Limb (tissue), 2 donors: ENCODE measurements around the gene WWOX.

ENCODE experiments used
- DNase-seq, 2 donors: peaks; one replicate each; pipeline ENCODE4 v3.0.0-alpha.2; 2016; ENCODE audit errors: extremely low spot score in 2 of 2

WWOX gene

DNA sequence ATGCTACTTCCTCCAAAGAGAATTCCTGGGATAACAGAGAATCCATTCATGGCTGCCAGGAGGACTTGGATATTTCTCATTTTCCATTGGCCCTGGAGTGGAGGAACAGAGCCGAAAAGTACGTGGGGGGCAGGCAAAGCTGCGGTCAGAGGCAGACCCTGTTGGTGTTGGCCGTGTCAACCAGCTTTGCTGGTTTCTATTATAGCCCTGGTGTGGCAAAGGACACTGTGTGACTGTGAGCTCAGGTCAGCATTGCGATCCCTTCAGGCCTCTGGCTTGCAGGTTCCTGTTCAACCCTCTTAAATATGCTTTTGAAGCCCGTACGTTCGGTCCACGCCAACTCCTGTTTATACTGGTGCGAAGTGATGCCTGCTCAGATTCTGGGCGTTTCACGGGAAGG lies 904.9 kb downstream of the WWOX start:
- peak; percentile 42 to 60 for DNase-seq

DNA sequence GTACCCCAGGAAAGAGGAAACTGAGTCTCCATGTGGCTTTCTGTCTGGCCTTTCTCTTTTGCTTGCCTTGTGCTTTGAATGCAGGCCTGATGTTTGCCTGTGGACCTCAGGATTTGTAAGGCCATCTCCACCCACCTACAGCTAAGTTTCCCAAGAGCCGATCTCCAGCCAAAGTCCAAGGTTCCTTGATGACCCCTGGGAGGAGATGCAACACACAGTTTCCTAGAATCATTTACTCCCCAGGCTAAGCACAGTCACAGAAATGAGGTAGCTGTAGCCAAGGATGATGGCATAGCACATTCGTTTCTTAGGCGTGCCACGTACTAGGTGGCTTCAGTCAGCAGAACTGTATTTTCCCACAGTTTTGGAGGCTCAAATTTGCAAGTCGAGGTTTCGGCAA lies 905.6 kb downstream of the WWOX start:
- no peak for DNase-seq

DNA sequence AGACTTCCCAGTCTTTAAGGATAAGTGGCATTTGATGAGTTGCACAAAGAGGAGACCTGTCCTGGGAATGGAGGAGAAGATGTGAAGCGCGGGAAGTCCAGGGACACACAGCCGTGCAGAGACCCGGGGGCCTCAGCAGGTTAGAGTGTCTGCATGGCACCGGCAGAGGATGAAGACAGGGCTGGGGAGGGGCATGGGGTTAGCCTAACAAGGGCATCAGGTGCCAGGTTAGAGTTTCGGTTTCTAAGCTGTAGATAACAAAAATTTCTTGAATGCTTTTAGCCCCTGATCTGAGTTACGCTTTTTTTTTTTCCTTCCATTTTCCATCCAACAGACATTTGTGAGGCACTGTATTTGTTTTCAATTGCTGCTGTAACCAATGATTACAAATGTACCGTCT lies 906.8 kb downstream of the WWOX start:
- no peak for DNase-seq

DNA sequence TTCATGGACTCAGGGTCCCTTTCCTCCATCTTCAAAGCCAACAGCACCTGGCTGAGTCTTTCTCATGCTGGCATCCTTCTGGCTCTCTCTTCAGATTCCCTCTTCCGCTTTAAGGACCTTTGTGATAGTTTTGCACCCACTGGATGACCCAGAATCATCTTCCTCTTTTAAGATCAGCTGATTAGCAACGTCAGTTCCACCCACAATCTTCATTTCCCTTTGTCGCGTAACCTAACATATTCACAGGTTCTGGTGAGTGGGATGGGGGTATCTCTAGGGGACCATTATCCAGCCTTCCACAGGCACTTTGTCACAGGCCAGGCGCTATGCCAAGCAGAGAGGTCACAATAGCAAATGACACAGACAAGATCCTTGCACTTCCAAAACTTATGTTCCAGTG lies 907.3 kb downstream of the WWOX start:
- no peak for DNase-seq

DNA sequence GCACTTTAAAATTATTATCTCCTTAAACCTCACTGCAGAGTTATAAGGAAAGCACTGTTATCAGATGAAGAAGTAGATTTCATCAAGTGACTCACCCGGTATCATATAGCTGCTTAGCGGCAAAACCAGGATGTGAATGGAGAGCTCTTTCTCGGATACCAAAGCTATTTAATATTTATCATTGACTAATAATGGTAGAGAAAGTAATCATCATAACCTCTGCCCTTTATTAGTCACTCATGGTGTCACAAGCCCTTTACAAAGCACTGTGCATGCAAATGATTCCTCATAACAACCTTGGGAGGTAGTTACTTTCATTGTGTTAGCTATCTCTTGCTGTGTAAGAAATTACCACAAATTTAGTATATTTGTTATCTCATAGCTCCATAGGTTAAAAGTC lies 908.2 kb downstream of the WWOX start:
- DNase-seq: no peak

DNA sequence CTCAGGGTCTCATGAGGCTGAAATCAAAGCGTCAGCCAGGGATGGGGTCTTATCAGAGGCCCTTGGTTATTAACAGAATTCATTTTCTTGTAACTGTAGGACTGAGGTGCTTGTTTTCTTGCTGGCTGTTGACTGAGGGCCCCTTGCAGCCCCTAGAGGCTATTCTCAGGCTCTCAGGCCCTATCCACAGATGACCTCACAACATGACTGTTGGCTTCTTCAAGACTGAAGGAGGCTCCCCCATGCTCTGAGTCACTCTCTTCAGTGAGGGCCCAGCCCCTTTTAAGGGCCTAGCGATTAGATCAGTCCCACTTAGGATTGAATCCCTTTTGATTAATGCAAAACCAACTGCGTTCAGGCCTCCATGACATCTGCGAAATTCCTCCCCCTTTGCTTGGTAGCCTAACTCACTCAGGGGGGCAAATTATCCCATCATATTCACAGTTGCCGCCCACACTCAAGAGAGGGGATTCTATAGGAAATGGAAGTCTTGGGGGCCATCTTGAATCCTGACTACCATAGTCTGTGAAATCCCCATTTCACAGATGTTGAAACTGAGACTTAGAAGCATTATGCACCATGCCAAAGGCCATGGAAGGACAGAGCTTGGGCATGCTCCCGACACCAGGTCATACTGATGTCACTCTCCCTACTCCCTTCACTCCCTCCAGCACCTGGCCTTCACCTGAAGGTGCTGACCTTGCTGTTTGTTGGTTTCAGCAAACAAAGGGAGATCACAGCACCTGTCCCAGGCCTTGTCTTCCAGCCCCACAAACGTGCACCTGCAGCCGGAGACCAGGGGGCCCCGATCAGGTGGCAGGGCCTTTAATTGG lies 908.8 kb downstream of the WWOX start:
- no peak for DNase-seq

DNA sequence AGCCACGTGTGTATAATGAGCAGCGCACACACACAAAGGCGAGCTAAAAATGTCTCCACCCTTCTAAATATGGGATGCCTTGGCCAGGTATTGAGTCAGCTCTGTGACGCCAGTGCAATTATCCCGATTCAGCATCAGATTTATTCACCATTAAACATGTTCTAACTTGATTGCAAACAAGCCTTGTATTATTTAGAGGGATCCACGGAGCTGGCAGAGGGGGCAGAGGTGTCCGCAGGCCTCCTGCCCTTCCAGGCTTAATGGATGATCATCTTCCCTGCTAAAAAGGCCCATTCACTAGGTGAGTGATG lies 909.4 kb downstream of the WWOX start:
- no peak for DNase-seq

DNA sequence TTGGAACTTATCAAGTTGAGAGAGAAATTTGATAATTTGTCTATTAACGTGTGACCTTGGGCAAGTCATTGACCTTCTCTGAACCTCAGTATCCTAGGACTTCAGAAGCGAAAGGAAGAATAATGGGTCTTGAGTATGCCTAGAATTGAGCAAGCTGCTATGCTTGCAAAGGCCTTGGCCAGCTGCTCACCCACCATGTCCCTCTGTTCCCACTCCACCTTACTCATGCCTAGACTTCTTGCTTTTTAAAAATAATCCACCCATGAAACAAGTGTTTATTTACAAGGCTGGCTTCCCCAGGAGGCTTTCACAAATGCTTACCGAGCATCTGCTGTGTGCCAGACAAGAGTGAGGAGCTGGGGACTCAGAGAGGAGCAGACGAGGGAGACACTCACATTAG lies 910.4 kb downstream of the WWOX start:
- DNase-seq: no peak

DNA sequence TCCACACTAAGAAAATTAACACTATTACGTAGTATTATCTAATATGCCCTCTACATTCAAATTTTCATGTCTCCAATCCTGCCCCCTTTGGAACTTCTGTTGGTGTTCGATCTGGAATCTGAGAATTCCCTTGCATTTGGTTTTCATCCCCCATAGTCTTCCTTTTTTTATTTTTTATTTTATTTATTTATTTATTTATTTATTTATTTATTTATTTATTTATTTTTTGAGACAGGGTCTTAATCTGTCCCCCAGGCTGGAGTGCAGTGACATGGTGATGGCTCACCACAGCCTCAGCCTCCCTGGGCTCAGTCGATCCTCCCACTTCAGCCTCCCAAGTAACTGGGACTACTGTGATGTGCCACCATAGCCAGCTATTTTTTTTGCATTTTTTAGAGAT lies 911.8 kb downstream of the WWOX start:
- DNase-seq: no peak

DNA sequence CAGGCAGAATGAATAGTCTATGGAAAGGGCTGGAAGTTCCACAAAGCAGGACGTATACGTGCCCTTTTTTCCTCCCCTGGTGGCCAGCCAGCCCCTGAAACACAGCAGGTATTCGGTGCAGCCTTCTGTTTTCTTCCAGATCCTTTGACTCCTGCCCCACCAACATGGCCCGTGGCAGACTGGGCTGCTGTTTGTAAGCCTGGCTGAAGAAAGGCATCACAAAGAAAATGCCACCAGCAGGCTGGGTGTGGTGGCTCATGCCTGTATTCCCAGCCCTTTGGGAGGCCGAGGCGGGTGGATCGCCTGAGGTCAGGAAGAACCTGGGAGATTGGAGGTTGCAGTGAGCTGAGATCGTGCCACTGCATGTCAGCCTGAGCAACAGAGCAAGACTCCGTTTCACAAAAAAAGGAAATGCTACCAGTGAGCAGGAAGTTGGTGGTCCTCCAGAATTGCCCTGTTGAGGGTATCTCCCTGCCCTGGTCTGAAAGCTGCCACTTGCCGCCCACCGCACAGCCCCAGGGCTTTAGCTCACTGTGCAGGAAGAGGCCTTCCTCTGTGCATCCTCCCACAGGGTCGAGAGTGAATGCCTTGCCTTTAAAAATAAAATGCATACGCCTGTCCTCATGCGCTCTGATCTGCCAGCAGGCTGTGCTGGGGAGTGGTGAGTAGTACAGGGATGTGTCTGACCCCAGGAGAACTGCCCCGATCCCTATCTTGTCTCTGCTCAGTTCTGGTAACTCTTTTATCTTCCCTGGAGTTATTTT lies 913.4 kb downstream of the WWOX start:
- no peak for DNase-seq

DNA sequence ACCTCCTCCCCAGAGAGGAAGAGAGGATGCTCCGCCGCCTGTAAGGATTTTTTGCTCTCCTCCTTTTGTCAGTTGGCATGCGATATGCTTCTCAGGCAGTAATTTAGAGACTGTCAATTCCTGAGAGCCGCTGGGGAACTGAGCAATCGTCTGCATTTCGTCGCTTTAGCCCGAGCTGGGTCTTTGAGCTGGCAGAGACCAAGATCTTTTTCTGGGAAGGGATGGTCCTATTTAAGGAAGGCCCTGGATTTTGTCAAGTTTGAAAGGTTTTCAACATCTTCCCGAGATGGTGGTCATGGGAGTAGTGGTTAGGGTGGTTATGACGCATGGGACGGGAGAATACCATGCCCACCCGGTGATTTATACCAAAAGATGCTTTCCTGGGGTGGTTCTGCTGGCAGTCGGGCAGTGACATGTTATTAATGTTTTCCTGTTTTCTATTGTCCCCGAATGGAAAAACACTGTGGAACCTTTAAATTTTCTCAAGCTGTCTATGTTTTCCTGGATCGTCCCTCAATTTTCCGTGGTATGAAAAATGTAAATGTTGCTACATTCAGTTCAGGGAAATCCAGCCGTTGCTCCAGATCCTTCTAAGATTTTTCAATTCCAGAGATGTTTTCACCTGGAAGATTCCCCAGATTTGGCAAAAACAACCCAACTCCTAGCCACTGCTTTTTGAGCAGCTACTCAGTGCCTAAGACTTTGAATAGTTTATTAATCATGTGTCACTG lies 914.6 kb downstream of the WWOX start:
- no peak for DNase-seq

DNA sequence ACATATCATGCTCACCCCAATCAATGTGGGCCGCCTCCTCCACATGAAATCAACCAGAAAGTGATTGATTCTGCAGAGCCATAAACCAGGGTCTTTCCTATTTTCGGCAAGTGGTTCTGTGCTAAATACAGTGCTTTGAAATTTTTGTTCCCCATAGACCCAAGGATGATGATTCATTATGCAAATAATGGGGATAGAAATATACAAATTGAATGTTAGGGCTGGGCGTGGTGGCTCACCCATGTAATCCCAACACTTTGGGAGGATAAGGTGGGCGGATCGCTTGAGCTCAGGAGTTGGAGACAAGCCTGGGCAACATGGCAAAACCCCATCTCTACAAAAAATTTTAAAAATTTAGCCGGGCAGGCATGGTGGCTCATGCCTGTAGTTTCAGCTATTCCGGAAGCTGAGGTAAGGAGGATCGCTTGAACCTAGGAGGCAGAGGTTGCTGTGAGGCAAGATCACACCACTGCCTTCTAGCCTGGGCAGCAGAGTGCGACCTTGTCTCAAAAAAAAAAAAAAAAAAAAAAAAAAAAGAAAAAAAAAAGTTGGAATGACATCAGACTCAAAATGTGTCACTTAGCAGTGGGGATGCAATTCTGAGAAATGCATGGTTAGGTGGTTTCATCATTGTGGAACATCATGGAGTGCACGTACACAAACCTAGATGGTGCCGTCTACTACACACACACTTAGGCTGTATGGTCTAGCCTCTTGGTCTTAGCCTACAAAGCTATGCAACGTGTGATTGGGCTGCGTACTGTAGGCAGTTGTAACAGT lies 919.4 kb downstream of the WWOX start:
- DNase-seq: no peak

DNA sequence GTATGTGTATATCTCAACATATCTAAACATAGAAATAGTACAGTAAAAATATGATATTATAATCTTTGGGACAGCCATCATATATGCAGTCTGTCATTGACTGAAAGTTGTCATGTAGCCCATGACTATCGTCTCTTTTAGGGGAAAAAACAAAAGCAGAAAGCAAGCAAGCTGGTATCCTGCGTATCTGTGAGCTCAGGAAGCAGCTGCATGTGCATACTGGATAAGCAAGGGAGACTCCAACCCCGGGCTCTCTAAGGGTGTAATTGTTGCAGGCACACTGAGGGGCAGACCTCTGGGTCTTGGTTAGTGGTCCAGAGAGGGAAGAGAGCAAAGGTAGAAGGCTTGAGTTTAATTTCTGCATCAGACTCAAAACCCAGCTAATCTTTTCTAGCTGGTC lies 920.0 kb downstream of the WWOX start:
- DNase-seq: no peak

DNA sequence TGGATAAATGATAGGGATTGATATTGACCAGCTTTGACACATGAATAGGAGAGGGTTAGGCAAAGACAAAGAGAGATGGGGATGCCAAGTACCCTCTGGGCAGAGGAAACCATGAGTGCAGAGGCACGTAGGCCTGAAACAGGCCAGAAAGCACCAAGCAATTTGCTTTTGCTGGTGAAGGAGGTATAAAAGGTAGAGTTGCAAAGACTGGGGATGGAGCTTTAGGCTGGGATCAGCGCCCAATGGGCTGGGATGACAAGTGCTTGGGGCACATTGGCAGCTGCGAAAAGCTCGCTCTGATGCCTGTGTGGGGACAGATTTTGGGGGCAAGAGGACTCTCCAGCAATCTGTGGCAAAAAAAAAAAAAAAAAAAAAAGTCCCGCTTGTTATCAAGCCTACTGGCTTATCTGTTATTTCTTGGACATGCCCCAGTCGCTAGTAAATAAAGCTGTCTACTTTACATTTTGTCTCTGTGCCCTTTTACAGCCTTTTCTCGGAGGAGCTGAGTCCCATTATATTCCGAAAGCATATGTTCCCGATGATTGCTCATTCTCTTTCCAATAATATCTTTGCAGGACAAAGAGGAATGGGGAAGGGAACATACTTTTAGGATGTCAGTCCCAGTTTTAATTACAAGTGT lies 922.7 kb downstream of the WWOX start:
- DNase-seq: no peak

DNA sequence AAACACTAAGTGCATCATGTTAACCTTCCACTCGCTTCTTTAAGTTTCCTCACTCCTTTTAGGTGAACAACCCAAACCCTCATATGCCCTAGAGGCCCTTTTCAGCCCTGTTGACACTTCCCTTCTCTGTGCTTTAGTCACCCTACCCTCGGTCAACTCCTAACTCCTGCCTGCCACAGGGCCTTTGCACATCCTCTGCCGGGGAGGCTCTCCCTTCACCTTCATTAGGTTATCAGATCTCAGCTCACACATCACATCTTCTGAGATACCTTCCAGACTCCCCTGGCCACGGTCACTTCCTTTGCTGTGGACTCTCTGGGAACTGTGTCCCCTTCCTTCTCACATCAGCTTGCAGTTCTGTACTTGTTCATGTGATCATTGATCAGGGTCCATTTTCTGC lies 926.7 kb downstream of the WWOX start:
- no peak for DNase-seq

DNA sequence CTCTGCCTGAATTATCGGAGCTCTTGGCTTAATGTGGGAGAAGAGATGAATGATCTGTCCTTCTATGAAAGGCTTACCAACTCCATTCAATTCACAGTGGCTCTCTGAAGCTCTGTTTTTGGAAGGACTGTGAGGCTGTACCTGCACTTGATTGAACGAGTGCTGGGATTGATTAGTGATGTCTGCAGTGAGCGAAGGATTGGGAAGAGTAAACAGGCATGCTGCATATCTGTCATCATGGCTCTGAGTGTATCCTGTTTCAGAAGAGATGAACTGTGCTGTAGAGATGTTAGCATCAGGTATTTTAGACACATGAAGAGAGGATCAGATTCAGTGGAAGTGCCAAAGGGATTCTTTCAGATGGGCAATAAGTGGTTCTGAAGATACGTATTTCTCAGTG lies 937.1 kb downstream of the WWOX start:
- DNase-seq: no peak

DNA sequence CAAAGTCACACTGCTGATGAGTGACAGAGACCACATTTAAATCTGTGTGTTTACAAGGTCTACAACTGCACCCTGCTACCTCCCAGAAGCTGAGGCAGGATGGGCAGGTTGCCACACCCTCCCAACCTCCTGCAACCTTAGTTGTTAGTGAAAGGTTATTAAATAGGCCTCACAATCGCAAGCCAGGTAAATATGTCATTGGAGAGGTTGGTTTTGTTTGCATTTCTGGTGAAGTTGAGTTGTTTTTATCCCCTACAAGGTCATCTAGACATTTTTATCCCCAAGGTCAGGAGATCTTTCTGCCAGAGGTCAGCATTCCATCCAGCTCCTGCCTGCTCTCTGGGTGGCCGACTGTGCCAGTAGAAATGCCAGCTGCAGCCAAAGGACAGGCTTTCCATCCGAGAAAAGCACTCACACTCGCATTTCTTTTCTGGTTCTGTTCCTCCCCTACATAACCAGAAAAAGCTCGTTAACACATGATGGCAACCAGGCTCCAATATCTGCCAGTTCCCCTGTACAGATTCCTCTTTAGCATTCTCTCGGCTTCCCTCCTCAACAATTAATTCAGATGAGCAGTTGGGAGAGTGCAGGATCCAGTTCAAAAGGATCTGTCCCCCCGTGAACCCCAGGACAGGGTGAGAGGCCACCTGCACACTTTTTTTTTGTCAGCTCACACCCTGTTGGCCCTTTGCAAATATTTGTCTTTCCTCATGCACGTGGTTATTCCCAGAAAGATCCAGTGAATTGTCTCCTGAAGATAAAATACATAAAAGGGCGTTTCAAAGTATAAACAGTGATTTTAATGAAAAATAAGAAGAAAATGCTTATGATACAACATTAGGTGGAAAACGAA lies 938.3 kb downstream of the WWOX start:
- no peak for DNase-seq

DNA sequence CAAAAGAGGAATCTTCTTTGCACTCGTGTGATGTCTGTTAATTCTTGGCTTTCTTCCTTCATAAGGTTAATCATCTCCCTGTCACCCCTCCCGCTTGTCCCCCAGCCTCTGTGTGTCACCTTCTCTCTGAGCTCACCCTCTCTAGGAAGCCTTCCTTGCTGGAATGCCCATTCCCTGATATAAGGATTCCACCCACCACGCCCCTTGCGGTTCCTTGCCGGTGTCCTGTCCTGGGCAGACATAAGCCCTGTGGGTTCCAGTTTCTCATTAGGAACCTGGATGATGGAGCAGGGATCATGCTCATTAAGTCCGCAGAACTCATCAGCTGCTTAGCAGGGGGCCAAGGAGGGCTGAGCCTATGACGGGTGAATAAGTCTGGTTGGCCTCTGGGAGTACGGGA lies 941.8 kb downstream of the WWOX start:
- no peak for DNase-seq

DNA sequence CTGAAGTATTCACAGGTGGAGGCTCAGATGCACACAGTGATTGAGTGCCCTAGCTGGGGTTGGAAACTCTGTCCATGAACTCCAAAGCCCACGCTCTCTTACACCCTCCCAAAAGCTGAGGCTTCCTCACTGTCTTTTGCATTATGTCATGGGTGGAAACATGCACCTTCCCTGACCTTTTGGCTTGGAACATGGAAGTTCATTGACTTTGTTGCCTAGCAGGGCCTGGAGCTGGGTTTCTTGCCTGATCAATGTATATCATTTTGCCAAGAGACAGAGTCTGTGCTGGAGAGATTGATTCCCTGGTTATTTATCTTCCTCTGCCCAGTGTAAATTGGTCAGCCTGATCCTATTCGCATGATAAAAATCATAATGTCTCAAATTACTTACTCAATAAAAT lies 942.7 kb downstream of the WWOX start:
- no peak for DNase-seq

DNA sequence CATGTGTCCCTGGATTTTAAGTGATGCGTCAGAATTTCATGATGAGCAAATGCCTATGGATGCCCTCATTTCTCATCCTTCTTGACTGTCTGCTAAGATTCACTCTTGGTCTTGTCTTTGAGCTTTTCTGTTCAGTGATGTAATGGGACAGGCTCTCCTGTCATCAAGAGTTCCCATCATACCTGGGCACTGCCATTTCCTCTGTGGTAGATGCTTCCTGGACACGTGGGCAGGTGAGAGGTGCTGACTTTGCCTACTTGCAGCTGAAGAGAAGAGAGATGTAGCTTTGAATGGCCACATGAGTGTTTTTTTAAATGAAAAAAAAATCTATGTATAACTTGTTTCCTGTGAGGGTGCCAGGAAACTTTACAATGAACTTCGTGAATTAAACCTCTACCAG lies 943.4 kb downstream of the WWOX start:
- no peak for DNase-seq
